Superior temporal gyrus (tissue), 1 donor: ENCODE data around the gene DNAJA2.
A peak's percentile ranks its signal among the peaks of the same experiment; 100 is the strongest.
"Not testable (repeated sequence)": the region's sequence is repeated elsewhere in the genome, so short reads cannot be mapped to it uniquely, and the experiment has no call there.

Experiments
- DNase-seq: peaks from one replicate; pipeline ENCODE4 v3.0.0-alpha.2; 2016; ENCODE audit errors: extremely low spot score

The DNAJA2 gene

DNA sequence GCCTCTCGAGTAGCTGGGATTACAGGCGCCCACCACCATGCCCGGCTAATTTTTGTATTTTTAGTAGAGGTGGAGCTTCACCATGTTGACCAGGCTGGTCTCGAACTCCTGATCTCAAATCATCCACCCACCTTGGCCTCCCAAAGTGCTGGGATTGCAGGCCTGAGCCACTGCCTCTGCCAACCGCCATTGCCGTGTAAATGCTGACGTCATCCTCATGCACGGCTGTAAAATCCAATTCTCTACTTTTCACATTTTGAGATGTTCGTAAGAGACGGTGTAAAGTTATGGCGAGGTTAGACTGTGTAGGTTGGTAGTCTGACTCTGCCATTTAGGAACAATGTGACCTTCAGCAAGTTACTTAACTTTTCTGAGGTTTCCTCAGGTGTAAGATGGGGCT is 1.7 kb upstream of the DNAJA2 start:
- DNase-seq, result no peak

DNA sequence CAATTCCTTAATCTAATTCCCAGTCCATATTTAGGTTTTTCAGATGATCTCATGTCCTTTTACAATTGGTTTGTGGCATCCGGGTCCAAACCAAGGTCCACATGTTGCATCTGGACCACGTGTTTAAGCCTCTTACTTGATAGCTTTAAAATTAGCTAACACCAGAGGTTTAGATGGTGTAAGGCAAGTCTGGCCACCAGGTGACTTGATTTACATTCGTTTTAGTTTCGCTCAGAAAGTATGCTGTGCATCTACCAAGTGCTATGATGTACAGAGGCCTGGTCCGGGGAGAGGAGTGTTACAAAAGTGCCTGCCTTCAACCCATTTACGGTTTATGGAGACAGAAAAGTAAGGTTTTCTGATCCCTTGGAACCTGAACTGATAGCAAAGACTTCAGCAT is 878 bp upstream of the DNAJA2 start:
- DNase-seq, result no peak

DNA sequence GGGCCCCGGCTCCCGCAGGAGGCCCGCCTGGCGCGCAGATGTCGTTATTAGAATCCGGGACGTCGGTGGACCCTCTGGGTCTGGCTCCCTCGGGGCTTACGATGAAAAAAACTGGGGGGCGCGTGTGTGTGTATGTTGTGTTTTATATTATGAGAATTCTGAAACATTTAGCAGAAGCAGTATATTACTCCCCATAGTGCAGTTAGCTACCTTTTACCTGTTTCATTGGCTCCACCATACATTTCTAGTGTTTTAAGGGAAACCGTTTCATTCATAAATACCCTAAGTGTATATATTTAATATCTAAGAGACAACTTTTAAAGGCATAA is 486 bp upstream of the DNAJA2 start:
- DNase-seq, result no peak

DNA sequence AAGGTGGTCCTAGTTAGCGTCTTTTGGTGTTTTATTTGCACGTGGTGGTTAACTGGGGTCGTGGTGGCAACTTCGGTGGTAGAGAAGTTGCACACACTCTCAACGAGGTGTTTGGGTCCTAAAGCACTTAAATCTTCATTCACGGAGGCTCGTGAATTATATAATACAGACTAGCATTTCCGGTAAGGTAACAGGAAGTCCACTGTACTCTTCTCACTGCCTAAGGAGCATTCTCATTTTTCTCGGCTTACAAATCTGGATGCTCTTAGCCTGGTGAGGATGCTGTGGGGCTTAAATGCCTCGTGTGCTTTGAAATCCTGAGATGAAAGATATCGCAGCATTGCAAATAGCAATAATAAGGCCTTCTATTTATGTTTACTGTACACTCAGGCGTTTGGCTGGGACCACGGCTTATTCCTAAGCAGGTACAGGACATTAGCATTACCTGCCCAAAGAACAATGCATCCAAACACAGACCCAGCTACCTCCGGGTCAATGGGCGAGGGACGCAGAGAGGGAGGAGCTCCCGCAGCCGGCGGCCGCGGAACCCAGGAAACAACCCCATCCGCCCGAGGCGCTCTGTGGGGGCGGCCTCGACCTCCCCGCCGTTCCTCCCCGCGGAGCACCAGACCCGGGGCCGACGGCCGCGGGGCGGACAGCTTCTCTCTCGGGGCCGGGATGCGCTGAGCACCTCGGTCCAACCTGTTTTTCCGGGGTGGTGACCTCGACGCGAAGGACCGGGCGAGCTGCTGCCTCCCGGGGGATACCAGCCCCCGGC is 856 bp downstream of the DNAJA2 start:
- DNase-seq, result peak; percentile 38

DNA sequence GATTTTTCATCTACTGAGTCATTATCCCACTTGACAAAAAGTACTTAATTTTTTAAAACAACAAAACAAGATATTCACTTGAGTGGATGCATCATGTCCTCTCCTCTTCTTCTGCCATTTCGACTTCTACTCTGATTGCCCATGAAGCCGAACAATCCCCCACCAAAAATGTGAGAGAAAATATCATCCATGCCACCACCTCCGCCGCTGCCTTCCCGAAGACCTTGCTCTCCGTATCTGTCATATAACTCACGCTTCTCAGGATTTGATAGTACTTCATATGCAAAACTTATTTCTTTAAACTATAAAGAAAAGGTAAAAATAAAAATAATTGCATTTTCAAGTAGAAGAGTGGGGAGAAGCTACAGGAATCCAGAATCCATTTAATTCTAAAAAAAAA is 2.2 kb downstream of the DNAJA2 start:
- DNase-seq, result no peak

DNA sequence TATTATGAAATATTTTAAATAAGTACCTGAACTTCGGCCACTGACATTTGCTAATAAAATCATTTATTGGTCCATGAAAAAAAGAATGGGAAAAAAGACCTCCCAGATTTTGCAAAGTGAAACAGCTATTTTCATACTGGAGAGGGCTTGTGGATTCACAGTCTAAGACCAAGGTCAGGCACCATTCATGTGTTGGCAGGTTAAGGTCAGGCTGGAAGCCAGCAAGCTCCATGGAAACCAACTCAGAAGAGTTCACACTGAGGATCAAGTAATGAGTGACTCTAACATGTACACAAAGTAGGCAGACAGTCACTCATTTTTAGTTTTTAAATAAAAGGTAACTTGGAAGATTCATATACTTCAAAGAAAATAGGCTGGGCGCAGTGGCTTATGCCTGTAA is 3.4 kb downstream of the DNAJA2 start:
- no peak for DNase-seq

DNA sequence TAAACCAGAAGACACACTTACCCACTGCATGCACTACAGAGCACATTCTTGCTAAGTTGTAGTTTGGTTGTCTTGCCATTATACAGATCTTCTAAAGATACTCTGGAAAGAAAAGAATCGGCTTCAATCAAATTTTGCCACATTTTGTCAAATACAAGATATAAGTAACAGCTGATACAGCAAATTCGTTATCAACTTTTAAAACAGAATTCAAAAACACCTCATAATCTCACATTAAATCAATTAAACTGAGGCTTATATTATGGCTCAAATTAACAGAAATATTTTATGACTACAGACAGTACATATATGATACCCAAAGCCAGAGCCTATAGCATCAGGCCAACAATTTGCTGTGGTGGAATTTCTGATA is 5.4 kb downstream of the DNAJA2 start:
- no peak for DNase-seq

DNA sequence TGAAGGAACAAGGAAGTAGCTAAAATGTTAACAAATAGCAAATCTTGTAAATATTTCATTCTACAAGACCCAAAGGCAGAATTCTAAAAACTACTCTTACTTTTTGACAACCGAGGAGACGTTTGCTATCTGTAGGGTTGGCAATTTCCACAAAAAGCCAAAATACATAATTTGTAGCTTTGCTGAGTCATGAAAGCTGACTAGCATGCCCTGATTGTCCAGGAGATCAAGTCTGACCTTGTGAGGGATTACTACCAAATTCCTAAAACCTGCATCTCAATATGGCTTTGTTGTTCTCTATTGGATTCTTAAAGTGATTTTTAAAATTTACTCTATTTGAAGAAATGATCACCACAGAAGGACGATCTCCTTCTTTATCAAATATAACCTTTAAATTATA is 10.8 kb downstream of the DNAJA2 start:
- no peak for DNase-seq

DNA sequence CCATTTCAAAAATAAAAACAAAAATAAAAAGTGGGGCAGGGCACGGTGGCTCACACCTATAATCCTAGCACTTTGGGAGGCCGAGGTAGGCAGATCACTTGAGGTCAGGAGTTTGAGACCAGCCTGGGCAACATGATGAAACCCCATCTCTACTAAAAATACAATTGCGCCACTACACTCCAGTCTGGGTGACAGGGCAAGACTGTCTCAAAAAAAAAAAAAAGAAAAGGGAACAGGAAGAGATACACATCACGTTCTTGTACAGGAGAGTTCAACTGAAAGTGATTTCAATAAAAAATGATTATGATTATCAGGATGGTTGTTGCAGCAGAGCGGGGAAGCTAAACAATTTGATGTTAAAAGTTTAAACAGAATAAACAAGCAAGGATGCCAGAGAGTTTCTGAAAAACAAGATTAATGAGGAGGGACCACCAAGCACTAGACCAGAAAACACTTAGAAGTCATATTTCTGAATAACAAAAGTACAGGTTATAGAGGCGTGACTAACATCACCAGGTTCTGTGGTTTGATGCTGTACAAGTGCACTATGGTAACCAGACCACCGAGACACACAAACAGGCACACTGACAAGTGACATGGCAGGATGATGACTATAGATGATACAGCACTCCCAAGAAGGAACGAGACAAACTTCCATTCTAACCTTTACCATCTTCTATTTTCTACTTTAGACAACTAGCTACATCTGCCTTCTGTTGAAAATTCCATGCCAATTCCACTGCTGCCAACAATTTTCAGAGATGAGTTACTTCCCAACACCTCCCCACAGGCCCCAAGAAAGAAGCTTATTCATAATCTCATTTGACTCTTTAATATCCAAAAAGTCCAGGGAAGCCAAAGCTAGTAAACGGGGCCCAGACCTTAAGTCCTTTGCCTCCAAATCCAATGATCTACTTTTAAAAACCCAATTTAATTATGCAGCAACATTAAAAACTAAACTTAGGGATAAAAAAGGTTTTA is 11.8 kb downstream of the DNAJA2 start:
- peak; percentile 45 for DNase-seq

DNA sequence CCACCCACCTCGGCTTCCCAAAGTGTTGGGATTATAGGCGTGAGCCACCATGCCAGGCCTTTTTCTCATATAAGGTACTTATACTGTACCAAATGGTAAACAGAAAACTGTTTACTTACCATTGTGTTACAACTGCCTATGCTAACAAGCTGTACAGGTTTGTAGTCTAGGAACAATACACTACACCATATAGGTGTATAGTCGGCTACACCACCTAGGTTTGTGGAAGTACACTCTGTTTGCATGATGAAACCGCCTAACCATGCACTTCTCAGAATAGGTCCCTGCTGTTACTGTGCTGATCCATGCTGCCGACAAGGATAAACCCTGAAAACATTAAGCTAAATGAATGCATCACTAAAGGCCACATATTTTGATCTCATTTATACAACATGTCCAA is 18.9 kb downstream of the DNAJA2 start:
- DNase-seq, result no peak

DNA sequence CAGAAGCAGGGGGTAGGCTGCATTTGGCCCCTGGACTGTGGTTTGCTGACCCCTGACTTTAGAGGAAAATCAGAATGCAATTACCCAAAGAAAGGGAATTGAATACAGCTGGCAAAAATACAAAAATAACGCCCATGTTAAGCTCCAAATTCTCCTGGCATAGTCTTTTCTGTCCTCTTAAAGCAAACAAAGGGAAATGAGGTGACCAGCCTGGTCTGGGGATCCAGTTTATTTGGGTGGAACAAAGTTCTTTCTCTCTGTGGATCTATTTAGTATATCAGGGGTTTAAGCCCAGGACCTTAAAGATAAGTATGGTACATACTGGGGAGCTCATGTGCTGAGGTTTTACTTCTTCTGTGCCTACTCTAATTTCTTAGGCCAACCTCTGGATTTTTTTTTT is 23.5 kb downstream of the DNAJA2 start:
- no peak for DNase-seq

DNA sequence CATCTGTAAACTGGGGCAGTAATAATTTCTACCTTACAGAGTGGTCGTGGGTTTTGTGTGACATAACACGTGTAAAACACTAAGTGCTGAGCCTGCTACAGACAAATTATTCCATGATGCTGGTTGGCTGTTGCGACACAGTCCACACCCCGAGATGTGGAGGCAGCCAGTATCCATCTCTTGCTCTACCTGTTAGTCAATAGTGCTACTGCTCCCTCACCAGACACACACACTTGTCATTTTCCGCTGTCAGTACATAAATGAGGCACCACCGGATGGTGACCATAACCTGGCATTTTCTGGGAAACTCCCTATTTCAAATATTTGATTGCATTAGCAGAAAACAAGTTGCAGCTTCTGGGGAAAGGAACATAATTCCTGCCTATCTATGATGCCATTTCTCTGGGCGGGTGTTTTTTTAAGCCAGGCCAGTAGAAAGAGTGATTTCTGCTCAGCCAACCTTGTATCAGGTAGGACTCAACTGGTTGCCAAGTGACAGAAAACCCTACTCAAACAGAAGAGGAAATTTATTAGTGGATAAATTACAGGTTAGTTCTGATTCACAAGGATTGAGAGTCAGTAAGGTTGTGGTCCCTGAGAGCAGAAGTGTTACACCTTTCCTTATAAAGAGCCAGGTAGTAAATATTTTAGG is 24.1 kb downstream of the DNAJA2 start:
- DNase-seq, result no peak

DNA sequence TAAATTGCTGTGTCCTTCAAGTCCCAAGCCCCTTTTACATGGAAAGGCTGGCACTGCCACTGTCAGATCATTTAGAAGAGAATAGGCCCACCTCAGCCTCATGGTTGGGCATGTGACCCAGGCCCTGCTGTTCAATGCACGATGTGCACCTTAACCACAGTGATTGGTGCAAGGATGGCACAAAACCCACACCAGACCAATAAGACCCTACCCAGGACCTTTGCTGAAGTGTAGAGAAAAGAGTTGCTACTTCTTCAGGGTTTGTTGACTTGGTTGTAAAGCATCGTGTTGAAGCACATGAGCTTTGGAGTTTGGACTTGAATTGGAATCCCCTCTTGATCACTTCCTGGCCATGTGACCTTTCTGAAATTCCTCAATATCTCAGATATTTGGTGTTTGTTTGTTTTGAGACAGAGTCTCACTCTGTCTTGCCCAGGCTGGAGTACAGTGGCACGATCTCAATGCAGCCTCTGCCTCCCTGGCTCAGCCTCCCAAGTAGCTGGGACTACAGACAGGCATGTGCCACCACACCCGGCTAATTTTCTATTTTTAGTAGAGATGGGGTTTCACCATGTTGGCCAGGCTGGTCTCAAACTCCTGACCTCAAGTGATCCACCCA is 24.8 kb downstream of the DNAJA2 start:
- no peak for DNase-seq

DNA sequence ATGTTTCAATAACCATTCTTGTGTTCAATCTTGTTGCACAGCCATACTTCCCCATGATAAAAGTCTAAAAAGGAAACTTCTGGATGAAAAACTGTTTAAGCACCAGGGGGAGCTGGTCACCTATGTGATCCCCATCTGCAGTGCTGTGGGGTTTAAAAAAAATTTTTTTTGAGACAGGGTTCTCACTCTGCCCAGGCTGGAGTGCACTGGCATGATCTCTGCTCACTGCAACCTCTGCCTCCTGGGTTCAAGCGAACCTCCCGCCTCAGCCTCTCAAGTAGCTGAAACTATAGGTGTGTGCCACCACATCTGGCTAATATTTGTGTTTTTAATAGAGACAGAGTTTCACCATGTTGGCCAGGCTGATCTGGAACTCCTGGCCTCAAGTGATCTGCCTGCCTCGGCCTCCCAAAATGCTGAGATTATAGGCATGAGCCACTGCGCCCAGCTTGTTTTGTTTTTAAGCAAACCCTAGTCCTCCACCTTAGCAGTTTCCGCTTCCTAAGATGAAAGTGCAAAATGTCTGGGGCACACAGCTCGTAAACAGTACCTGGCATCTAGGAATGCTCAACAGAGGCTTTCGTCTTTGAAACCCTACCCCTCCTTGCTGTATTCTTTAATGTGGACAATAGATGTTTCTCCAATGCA is 25.4 kb downstream of the DNAJA2 start:
- DNase-seq, result peak; percentile 56

DNA sequence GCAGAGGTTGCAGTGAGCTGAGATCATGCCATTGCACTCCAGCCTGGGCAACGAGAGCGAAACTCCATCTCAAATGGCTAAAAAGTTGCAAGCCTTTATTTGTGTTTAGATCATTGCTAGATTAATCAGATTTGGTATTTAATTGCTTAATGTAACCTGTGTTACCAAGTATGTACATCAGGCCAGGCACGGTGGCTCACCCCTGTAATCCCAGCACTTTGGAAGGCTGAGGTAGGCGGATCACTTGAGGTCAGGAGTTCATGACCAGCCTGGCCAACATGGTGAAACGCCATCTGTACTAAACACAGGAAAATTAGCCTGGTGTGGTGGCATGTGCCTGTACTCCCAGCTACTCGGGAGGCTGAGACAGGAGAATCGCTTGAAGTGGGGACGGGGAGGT is 28.8 kb downstream of the DNAJA2 start:
- DNase-seq, result not testable (repeated sequence)

DNA sequence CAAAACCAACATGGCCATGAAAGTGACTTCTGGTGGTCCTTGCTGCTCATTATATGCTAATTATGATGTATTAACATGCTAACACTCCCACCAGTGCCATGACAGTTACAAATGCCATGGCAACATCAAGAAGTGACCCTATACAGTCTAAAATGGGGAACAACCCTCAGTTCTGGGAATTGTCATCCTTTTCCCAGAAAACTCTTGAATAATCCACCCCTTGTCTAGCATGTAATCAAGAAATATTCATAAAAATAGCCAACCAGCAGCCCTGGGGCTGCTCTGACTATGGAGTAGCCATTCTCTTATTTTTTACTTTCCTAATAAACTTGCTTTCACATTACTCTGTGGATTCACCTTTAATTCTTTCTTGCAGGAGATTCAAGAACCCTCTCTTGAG is 35.9 kb downstream of the DNAJA2 start:
- no peak for DNase-seq

DNA sequence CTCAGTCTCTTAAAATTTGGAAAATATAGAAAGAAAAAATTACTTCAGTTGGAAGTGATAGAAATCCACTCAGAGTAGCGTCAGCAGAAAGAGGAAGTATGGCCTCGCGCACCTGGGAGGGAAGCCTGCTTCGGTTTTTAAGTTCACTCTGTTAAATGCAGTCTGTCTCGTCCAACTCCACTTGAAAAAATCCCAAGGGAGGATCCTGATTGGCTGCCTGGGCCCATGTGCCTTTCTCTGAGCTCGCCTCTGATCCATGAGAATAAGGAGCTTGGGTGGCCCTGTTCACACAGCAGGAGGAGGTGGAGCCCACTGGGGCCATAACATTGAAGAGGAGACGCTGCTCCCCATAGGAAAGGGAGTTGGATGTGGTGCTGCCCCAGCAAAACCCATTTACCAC is 40.7 kb downstream of the DNAJA2 start:
- DNase-seq, result no peak

DNA sequence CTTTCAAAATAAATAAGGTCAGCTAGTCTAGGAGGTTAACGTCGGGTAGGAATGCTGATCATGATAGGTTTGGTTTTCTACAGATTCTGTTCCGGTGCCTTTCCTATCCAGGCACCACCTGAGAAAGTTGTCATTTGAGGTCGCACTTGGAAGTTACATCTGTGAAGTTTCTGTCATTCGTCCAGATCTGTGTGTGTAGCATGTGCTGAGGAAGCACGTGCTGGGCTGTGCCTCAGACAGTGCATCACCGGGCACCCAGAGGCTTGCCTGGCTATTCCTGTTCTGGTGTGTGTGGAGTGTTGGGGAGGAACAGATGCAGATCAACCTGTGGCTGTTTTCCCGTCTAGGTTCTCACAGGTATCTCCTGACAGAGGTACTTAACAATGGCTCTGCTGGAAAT is 42.6 kb downstream of the DNAJA2 start:
- DNase-seq, result no peak

DNA sequence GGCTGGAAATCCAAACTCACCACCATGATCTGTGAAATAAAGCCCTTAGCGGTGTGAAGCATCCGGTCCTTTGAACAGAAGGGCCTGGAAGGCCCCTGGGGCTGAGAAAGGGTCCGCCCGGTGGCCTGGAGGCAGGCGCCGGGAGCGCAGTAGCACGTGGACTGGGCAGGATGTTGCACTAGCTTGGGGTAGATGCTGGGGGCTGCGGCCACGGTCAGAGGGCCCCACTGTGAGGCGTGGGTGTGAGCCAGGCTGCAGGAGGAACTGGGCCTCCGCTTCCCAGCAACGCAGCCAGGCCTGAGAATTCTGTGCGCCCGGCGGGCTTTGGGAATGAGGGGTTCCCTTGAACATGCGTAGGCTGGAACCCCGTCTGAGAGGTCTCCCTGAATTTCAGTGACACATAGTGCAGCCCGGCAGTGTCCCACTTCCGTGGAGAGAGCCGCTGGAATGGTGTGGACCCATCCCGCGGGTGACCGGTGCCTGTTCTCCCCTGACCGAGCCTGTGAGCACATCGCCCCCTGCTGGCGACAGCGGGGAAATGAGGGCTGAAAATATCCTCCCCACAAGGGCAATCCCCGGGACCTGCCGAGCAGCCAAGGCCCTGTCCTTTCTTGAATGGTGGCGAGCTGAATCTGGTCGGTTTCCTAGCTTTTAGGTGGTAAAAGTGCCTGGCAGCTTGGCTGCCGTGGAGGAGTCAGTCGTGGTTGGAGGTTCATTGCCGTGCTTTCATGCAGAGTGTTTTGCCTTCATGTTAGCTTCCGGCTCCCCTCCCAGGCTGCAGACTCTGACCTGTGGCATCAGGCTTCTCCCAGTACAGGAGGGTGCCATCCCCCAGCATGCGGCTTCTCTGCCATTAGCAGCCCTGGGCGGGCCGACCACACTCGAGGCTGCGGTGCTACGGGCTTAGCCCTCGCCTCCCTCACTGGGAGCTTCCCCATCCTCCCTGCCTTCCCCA is 43.8 kb downstream of the DNAJA2 start:
- DNase-seq, result peak; percentile 90

DNA sequence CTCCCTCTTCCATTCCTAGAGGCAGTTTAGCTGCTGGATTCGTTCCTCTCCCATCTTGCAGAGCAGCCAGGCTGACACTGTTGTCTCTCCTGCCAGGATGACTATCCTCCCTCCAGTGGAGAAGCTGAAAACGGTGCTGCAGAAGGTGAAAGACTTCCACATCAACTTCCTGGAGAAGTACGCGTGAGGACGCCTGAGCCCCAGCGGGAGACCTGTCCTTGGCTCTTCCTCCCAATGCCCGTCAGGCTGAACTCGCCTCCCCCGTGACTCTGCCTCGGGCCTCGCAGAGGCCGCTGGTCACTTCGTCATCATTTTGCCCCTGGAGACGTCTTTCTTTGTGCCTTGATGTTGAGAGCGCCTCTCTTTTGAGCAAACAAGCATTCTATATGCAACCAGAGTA is 44.7 kb downstream of the DNAJA2 start:
- DNase-seq, result no peak

DNA sequence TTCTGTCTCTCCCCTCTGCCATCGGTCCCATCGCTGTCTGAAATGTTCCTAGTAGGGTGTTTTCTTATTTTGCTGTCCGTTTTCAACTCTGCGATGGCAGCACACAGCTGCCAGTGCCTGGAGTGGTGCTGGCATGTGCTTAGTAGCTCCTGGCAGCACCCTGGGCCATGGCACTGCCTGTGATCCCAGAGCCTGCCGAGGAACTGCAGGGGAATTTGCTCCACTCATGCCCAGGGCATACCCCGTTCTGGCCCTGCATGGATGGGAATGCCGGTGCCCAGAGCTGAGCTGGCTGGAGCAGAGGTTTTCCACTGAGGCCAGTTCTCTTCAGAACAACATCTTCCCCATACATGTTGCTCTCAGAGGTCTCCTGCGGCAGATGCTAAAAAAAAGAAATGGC is 46.2 kb downstream of the DNAJA2 start:
- DNase-seq, result no peak
